DND-41 (cell line): Measurements from ENCODE around the gene KRT82.

Experiments used
- ATAC-seq: fragments of 200-7000 bp; cut with Tn5 transposase; 3 replicates; pipeline ENCODE4 v1.9.1; 2021; ENCODE audit warnings: low read depth; ENCODE audit not compliant: insufficient read depth
- DNase-seq: peaks from one replicate; pipeline ENCODE4 v3.0.0-alpha.2; 2020
- H2AFZ ChIP-seq: 2 replicates; pipeline ENCODE4 v1.6.0; 2012; ENCODE audit warnings: low read depth, low read length
- H3K27ac ChIP-seq: 2 replicates; pipeline ENCODE4 v1.5.1; 2012; ENCODE audit warnings: low read length, inconsistent platforms
- H3K27me3 ChIP-seq: fragments of 200-600 bp; sonication (generic); 2 replicates; pipeline ENCODE4 v1.6.0; 2012; ENCODE audit warnings: low read length, mild to moderate bottlenecking, inconsistent platforms; ENCODE audit not compliant: insufficient read depth, poor library complexity
- H3K36me3 ChIP-seq: 2 replicates; pipeline ENCODE4 v1.5.1; 2012; ENCODE audit warnings: low read length, inconsistent platforms; ENCODE audit not compliant: insufficient read depth
- H3K4me1 ChIP-seq: 2 replicates; pipeline ENCODE4 v1.5.1; 2012; ENCODE audit warnings: mild to moderate bottlenecking, low read length; ENCODE audit not compliant: insufficient read depth
- H3K4me2 ChIP-seq: 2 replicates; pipeline ENCODE4 v1.6.0; 2012; ENCODE audit warnings: mild to moderate bottlenecking, moderate library complexity, low read length, inconsistent platforms; ENCODE audit not compliant: insufficient read depth
- H3K4me3 ChIP-seq, 2 experiments: fragments of 200-600 bp in 1 of 2; shearing (Covaris generic) in 1 of 2; 2 replicates each; pipeline ENCODE4 v1.5.1; 2012 to 2016; ENCODE audit warnings: inconsistent platforms in 2 of 2, low read length in 2 of 2, mild to moderate bottlenecking in 2 of 2, low read depth in 1 of 2, moderate library complexity in 1 of 2
- H3K79me2 ChIP-seq: 2 replicates; pipeline ENCODE4 v1.6.0; 2012; ENCODE audit warnings: low read length, inconsistent platforms; ENCODE audit not compliant: insufficient read depth
- H3K9ac ChIP-seq: 2 replicates; pipeline ENCODE4 v1.6.0; 2012; ENCODE audit warnings: low read depth, mild to moderate bottlenecking, inconsistent platforms, low read length, moderate library complexity
- H3K9me3 ChIP-seq: 2 replicates; pipeline ENCODE4 v1.5.1; 2012; ENCODE audit warnings: low read length, moderate library complexity, mild to moderate bottlenecking, inconsistent platforms; ENCODE audit not compliant: insufficient read depth, severe bottlenecking
- H4K20me1 ChIP-seq: 2 replicates; pipeline ENCODE4 v1.6.0; 2012; ENCODE audit warnings: low read length; ENCODE audit not compliant: insufficient read depth
- EZH2 ChIP-seq: IDR thresholded peaks from 3 replicates; pipeline ENCODE4 v1.6.1; 2012; ENCODE audit warnings: borderline replicate concordance, low read depth, mild to moderate bottlenecking, moderate library complexity, low read length, inconsistent platforms; ENCODE audit not compliant: severe bottlenecking
- TF ChIP-seq, protein P1 (sequence below): IDR thresholded peaks from 2 replicates; pipeline ENCODE4 v1.5.1; 2012; ENCODE audit warnings: borderline replicate concordance, low read length, moderate library complexity, mild to moderate bottlenecking; ENCODE audit not compliant: poor library complexity, severe bottlenecking; ENCODE audit errors: extremely low read depth

Gene KRT82

DNA sequence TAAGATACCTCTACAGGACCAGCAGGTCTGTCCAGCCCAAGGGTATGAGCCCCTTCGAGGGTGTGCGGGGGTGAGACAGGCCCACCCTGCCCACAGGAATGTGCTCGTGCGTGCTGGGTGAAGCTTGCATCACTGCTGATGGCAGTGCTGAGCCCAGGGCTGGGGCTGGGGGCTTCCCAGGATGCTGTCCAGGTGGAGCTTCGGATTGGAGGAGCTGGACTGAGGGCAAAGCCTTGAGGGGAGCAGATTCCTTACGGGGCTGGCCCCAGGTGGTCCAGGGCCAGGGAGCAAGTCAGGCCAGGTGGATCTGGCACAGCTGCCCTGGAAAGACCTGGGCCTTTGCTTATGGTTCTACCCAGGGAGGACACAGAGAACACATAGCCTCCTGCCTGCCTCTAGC is 36.3 kb downstream of the KRT82 start:
- Histone ChIP-seq H3K4me1 (no peaks in the 10 kb centered on the region), H2AFZ (no peak overlapping the region), H3K36me3 (no peaks in the 10 kb centered on the region), H3K27me3 (peaks cover 9% of the 10 kb centered on the region), H3K79me2 (no peaks in the 10 kb centered on the region), H3K4me3 (no peak overlapping the region), H3K9me3 (no peaks in the 10 kb centered on the region), H4K20me1 (peaks cover 3% of the 10 kb centered on the region; the same call in 1 of the 2 replicates), H3K4me2 (no peak overlapping the region), H3K27ac (no peak overlapping the region), H3K9ac (no peak overlapping the region)
- no peak for ATAC-seq
- no peak for TF ChIP-seq EZH2
- TF ChIP-seq, protein P1, sequence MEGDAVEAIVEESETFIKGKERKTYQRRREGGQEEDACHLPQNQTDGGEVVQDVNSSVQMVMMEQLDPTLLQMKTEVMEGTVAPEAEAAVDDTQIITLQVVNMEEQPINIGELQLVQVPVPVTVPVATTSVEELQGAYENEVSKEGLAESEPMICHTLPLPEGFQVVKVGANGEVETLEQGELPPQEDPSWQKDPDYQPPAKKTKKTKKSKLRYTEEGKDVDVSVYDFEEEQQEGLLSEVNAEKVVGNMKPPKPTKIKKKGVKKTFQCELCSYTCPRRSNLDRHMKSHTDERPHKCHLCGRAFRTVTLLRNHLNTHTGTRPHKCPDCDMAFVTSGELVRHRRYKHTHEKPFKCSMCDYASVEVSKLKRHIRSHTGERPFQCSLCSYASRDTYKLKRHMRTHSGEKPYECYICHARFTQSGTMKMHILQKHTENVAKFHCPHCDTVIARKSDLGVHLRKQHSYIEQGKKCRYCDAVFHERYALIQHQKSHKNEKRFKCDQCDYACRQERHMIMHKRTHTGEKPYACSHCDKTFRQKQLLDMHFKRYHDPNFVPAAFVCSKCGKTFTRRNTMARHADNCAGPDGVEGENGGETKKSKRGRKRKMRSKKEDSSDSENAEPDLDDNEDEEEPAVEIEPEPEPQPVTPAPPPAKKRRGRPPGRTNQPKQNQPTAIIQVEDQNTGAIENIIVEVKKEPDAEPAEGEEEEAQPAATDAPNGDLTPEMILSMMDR, result no peak
- no peak for DNase-seq

DNA sequence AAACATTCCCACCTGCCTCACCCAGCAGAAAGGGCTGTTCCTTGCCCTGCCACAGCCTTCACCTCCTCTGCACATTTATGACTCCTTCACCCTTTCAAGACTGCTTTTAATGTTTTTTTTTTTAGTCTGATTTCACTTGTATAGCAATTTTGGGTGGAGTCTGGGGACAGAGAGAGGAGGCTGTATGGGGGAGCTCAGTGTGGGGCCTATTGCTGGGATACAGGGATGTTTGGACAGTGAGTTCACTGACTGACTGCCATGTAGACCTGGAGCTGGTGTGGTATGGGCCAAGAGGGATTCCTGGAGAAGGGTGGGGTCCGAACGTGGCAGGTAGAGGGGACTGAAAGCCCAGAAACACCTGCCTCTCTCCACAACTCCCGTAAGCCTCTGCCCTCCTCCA is 36.9 kb downstream of the KRT82 start:
- no peak for ATAC-seq
- Histone ChIP-seq H3K4me1 (no peaks in the 10 kb centered on the region), H3K27me3 (peaks cover 9% of the 10 kb centered on the region), H2AFZ (no peak overlapping the region), H3K4me3 (no peak overlapping the region), H3K9me3 (no peaks in the 10 kb centered on the region), H3K79me2 (no peaks in the 10 kb centered on the region), H3K27ac (no peak overlapping the region), H4K20me1 (peaks cover 4% of the 10 kb centered on the region; the same call in 1 of the 2 replicates), H3K4me2 (no peak overlapping the region), H3K36me3 (no peaks in the 10 kb centered on the region), H3K9ac (no peak overlapping the region)
- TF ChIP-seq EZH2, result no peak
- TF ChIP-seq, protein P1, result no peak
- no peak for DNase-seq

DNA sequence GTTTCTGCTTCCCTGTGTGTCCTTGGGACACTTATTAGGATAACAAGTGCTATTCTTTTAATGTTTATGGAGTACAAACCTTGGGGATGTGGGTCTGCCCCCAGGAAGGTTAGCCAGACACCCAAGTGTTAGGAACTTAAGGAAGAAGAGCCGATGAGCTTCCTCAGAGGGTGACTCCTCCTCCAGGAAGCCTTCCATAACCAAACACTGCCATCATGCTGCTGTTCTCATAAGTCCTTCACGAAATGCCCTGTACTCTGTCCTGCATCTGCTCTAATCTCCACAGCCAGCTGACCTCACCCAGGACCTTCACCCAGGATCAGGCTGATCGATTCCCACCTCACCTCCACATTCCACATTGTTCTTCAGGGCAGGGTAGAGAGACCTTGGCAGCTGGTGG is 37.6 kb downstream of the KRT82 start:
- no peak for DNase-seq
- H3K27me3 ChIP-seq, result peaks cover 9% of the 10 kb centered on the region

More for the DNA sequence above, 37.6 kb downstream of the KRT82 start:
- no peak overlapping the region for H3K4me2 ChIP-seq
- no peaks in the 10 kb centered on the region for H3K9me3 ChIP-seq
- no peak overlapping the region for H3K9ac ChIP-seq
- H3K36me3 ChIP-seq, result no peaks in the 10 kb centered on the region
- H3K4me3 ChIP-seq, result no peak overlapping the region
- peaks cover 6% of the 10 kb centered on the region; the same call in 1 of the 2 replicates for H4K20me1 ChIP-seq
- no peak overlapping the region for H2AFZ ChIP-seq
- no peak for ATAC-seq
- no peak overlapping the region for H3K27ac ChIP-seq
- TF ChIP-seq, protein P1, result no peak
- TF ChIP-seq EZH2, result no peak
- no peaks in the 10 kb centered on the region for H3K4me1 ChIP-seq
- H3K79me2 ChIP-seq, result no peaks in the 10 kb centered on the region
